Stimulated activated CD8-positive, alpha-beta memory T cell treated with anti-CD3 and anti-CD28 coated beads, Interleukin-4, amount 100 ng/mL, for 1 hour (primary cell): ENCODE measurements around the gene IFFO2.

Experiments
- DNase-seq, 2 donors: peaks; one replicate each; pipeline ENCODE4 v3.0.0-alpha.2; 2020; ENCODE audit warnings: low read depth in 2 of 2, low spot score in 1 of 2

Gene IFFO2

DNA sequence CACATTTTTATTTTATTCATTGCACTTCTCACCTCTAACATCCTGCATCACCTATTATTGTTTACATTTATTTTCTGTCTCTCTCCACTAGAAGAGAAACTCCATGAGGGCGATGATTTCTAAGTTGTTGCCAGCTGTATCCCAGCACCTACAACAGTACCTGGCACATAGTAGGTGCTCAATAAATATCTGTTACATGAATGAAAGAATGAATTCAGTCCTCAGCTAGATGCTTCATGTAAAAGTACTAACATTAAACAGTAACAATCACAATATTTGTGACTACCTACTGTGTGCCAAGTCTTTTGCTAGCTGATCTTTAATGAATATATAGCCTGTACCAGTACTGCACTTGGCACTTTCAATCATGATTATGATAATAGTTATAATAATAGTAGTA, 100.0 kb downstream of the IFFO2 start:
- DNase-seq, result no peak

GRCh38 chr1:18855573-18855972, 100.9 kb downstream of the IFFO2 start:
- DNase-seq, result no peak

GRCh38 chr1:18854331-18855025, 102.0 kb downstream of the IFFO2 start:
- no peak for DNase-seq
